ENCODE results near the gene RAPGEF2.

- no peak for TF ChIP-seq CTCF (IDR thresholded peaks at IDR 0.05)
- no peak for TF ChIP-seq ZFX (IDR thresholded peaks at IDR 0.05; ENCODE audit: borderline replicate concordance)
These were observed 103.6 kb downstream of the RAPGEF2 start for GRCh38 chr4:159206427-159206871.

All from 22Rv1 (cell line).